Measurements from ENCODE around the gene TMEM60.

TMEM60 gene

GRCh38 chr7:77798394-77799077 lies at the start of gene TMEM60, which contains the start of gene PHTF2:
TSS of gene TMEM60 (minus strand) at chr7:77798434. CDS start at chr7:77794373, 4,061 bp downstream.
TSS of gene PHTF2 (plus strand) at chr7:77798773.
- in situ Hi-C loops (cut with MboI; ENCODE audit: low sequenced_read_pairs, unreplicated experiment), result loop anchor here (10.0 kb wide), 1 partner anchor 106 kb away; no protein-coding TSS in a partner anchor
- peak; percentile 94 for DNase-seq (ENCODE audit: low spot score)
- TF ChIP-seq CTCF (IDR thresholded peaks at IDR 0.05; ENCODE audit: borderline replicate concordance, control extremely low read depth, extremely low read depth, insufficient read depth, missing control alignments), result peak; percentile 50

GRCh38 chr7:77846317-77847092 lies 48.3 kb upstream of the TMEM60 start:
- TF ChIP-seq CTCF (IDR thresholded peaks at IDR 0.05; ENCODE audit: borderline replicate concordance, control extremely low read depth, extremely low read depth, insufficient read depth, missing control alignments), result no peak
- in situ Hi-C loops (cut with MboI; ENCODE audit: low sequenced_read_pairs, unreplicated experiment), result no loop called here
- DNase-seq (ENCODE audit: low spot score), result no peak

DNA sequence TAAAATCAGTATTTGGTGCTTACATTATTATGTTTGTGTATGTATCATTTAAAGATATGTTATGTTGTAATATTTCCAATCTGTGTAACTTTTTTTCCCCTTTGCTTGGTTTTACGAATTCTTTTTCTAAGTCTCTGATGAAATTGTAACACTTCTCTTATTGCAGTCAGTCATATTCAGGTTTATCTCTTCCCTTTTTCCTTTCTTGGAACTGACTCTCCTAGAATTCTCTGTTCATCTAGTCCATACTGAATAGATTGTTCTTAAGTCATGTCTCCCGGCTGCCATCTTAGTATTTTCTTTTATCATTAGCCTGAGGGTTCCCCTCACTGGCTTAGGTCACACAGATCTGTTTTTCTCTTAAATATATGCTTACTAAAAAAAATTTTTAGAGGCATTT lies 45.0 kb upstream of the TMEM60 start:
- in situ Hi-C loops (cut with MboI; ENCODE audit: low sequenced_read_pairs, unreplicated experiment), result no loop called here
- DNase-seq (ENCODE audit: low spot score), result no peak
- TF ChIP-seq CTCF (IDR thresholded peaks at IDR 0.05; ENCODE audit: borderline replicate concordance, control extremely low read depth, extremely low read depth, insufficient read depth, missing control alignments), result no peak

DNA sequence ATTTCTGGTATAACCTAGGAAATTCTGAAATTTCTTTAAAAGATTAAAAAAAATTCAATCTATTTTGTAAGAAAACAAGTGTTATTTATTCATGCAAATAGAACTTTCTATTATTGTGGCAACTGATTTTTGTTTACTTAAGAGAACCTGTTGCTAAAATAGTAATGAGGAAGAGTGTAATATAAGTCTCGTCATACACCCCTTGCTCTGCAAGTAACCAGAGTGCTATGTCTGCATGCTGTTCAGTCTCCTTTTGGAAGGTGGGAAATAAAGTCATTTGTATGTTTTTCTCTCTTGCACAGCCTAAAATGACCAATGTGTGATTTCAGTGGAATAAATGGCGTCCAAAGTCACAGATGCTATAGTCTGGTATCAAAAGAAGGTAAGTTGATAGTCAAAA lies 41.7 kb upstream of the TMEM60 start:
- DNase-seq (ENCODE audit: low spot score), result no peak
- no peak for TF ChIP-seq CTCF (IDR thresholded peaks at IDR 0.05; ENCODE audit: borderline replicate concordance, control extremely low read depth, extremely low read depth, insufficient read depth, missing control alignments)
- in situ Hi-C loops (cut with MboI; ENCODE audit: low sequenced_read_pairs, unreplicated experiment), result no loop called here

- no peak for TF ChIP-seq CTCF (IDR thresholded peaks at IDR 0.05; ENCODE audit: borderline replicate concordance, control extremely low read depth, extremely low read depth, insufficient read depth, missing control alignments)
- DNase-seq (ENCODE audit: low spot score), result no peak
- in situ Hi-C loops (cut with MboI; ENCODE audit: low sequenced_read_pairs, unreplicated experiment), result no loop called here
Observed at GRCh38 chr7:77838929-77839491, 40.8 kb upstream of the TMEM60 start.

- no peak for DNase-seq (ENCODE audit: low spot score)
- in situ Hi-C loops (cut with MboI; ENCODE audit: low sequenced_read_pairs, unreplicated experiment), result no loop called here
- TF ChIP-seq CTCF (IDR thresholded peaks at IDR 0.05; ENCODE audit: borderline replicate concordance, control extremely low read depth, extremely low read depth, insufficient read depth, missing control alignments), result no peak
Observed at GRCh38 chr7:77837966-77838365, 39.7 kb upstream of the TMEM60 start.
